OCI-LY3 (cell line): ENCODE results near the gene KDM4C.

Source experiments
- EZH2phosphoT487 ChIP-seq: fragments of 200-600 bp; shearing (Covaris generic); IDR thresholded peaks from 2 replicates; pipeline ENCODE4 v1.6.1; 2018; ENCODE audit warnings: antibody characterized with exemption, mixed run types, low read depth
- TF ChIP-seq, protein P1 (sequence below): fragments of 200-600, 300-600 bp; sonication (generic); IDR thresholded peaks from 2 replicates; pipeline ENCODE4 v1.5.1; 2014; ENCODE audit warnings: antibody characterized with exemption, low read length, low read depth

GRCh38 chr9:7145361-7146069 lies 387.7 kb downstream of the KDM4C start:
- TF ChIP-seq, protein P1, sequence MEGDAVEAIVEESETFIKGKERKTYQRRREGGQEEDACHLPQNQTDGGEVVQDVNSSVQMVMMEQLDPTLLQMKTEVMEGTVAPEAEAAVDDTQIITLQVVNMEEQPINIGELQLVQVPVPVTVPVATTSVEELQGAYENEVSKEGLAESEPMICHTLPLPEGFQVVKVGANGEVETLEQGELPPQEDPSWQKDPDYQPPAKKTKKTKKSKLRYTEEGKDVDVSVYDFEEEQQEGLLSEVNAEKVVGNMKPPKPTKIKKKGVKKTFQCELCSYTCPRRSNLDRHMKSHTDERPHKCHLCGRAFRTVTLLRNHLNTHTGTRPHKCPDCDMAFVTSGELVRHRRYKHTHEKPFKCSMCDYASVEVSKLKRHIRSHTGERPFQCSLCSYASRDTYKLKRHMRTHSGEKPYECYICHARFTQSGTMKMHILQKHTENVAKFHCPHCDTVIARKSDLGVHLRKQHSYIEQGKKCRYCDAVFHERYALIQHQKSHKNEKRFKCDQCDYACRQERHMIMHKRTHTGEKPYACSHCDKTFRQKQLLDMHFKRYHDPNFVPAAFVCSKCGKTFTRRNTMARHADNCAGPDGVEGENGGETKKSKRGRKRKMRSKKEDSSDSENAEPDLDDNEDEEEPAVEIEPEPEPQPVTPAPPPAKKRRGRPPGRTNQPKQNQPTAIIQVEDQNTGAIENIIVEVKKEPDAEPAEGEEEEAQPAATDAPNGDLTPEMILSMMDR: no peak
- TF ChIP-seq EZH2phosphoT487: no peak
